GM21367 (cell line): ENCODE data around the gene CRYBA2.

Experiments used
- ATAC-seq: cut with Tn5 transposase; IDR thresholded peaks from one replicate; pipeline ENCODE4 v1.9.1; 2021; ENCODE audit not compliant: unreplicated experiment

CRYBA2 gene

GRCh38 chr2:219023045-219023605 lies 29.9 kb upstream of the CRYBA2 start:
- ATAC-seq = no peak

GRCh38 chr2:219022616-219023015 lies 29.4 kb upstream of the CRYBA2 start:
- no peak for ATAC-seq

- ATAC-seq = no peak
Observed at GRCh38 chr2:219022041-219022440, 28.8 kb upstream of the CRYBA2 start.

- ATAC-seq = no peak
Observed at GRCh38 chr2:219021591-219021990, 28.4 kb upstream of the CRYBA2 start.

GRCh38 chr2:219020604-219021365 lies 27.6 kb upstream of the CRYBA2 start:
- ATAC-seq = no peak

GRCh38 chr2:219019436-219019835 lies 26.2 kb upstream of the CRYBA2 start:
- ATAC-seq = no peak

GRCh38 chr2:219018726-219019125 lies 25.5 kb upstream of the CRYBA2 start:
- no peak for ATAC-seq

- ATAC-seq = no peak
Observed at GRCh38 chr2:219018286-219018685, 25.1 kb upstream of the CRYBA2 start.

GRCh38 chr2:219017201-219017931 lies 24.1 kb upstream of the CRYBA2 start:
- ATAC-seq = no peak

- no peak for ATAC-seq
Observed at GRCh38 chr2:219016721-219017120, 23.5 kb upstream of the CRYBA2 start.

- no peak for ATAC-seq
Observed at GRCh38 chr2:219010873-219011272, 17.7 kb upstream of the CRYBA2 start.

- no peak for ATAC-seq
Observed at GRCh38 chr2:219010162-219010756, 17.0 kb upstream of the CRYBA2 start.

- ATAC-seq = no peak
Observed at GRCh38 chr2:219009294-219009693, 16.1 kb upstream of the CRYBA2 start.

- no peak for ATAC-seq
Observed at GRCh38 chr2:219003979-219004378, 10.8 kb upstream of the CRYBA2 start.

GRCh38 chr2:219003267-219003634 lies 10.0 kb upstream of the CRYBA2 start:
- no peak for ATAC-seq

GRCh38 chr2:219002395-219003266 lies 9.4 kb upstream of the CRYBA2 start:
- ATAC-seq = no peak

- ATAC-seq = no peak
Observed at GRCh38 chr2:219001577-219002394, 8.6 kb upstream of the CRYBA2 start.

- no peak for ATAC-seq
Observed at GRCh38 chr2:219001100-219001576, 7.9 kb upstream of the CRYBA2 start.

GRCh38 chr2:219000569-219000960 lies 7.3 kb upstream of the CRYBA2 start:
- no peak for ATAC-seq
